ENCODE measurements around the gene DNMT3A. TPM values are rescaled to one million over a fixed set of nuclear protein-coding genes. Genes with fewer than 3 reads are reported as not detected.

DNMT3A gene
- total and polyA plus RNA-seq, 2 of the 8 experiments (the other 6 are each of a cell fraction or from before 2014, with no cell fraction given): 33.6 to 178 TPM

DNA sequence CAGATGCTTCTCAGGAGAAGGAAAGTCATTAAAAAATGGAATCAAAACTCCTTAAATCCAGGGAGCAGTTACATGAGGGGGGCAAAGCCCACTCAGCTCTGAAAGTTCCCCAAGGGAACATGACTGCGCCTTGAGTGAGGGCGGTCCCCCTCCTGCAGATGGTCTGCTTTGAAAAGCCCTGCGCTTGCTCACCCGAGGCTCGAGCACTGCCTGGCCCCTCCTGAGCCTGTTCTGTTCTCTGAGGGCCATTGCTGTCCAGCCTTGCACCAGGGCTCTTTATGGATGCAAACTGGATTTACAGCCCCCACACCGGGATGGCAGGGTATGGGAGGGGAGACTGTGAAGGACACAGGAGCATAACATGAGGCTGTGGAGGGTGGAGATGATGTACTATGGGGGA, 37.8 kb upstream of the DNMT3A start (continued):
- no peak for TF ChIP-seq RXRA (IDR thresholded peaks at IDR 0.05; ENCODE audit: insufficient read depth, low read depth, low read length)
- TF ChIP-seq SUZ12 (IDR thresholded peaks at IDR 0.05; ENCODE audit: low read length): no peak
- TF ChIP-seq YY1 (IDR thresholded peaks at IDR 0.05; ENCODE audit: low read depth, low read length): no peak
- no peak for TF ChIP-seq CBX8 (IDR thresholded peaks at IDR 0.05; ENCODE audit: borderline replicate concordance, low read depth, low read length)
